SH-SY5Y (cell line): ENCODE measurements around the gene PRDM5.

Experiments
- GATA2 ChIP-seq: IDR thresholded peaks from 2 replicates; pipeline ENCODE4 v1.6.1; 2011; ENCODE audit warnings: mild to moderate bottlenecking, low read depth, low read length
- GATA3 ChIP-seq: IDR thresholded peaks from 2 replicates; pipeline ENCODE4 v1.6.1; 2011; ENCODE audit warnings: low read depth, mild to moderate bottlenecking, low read length, moderate library complexity

- TF ChIP-seq GATA2 (no peak), GATA3 (no peak)
Observed at GRCh38 chr4:120942776-120943175, 20.2 kb upstream of the PRDM5 start.
